ENCODE data around the gene PTPRD.

PTPRD gene

GRCh38 chr9:10054456-10054855, 558.3 kb downstream of the PTPRD start:
- DNase-seq (ENCODE audit: low read depth in 2 of 2) = no peak

- DNase-seq (ENCODE audit: low read depth in 2 of 2) = no peak
Observed at GRCh38 chr9:10052916-10053315, 559.9 kb downstream of the PTPRD start.

- DNase-seq (ENCODE audit: low read depth in 2 of 2) = no peak
Observed at GRCh38 chr9:10052181-10052580, 560.6 kb downstream of the PTPRD start.

GRCh38 chr9:10050016-10050415, 562.8 kb downstream of the PTPRD start:
- DNase-seq (ENCODE audit: low read depth in 2 of 2) = no peak

DNA sequence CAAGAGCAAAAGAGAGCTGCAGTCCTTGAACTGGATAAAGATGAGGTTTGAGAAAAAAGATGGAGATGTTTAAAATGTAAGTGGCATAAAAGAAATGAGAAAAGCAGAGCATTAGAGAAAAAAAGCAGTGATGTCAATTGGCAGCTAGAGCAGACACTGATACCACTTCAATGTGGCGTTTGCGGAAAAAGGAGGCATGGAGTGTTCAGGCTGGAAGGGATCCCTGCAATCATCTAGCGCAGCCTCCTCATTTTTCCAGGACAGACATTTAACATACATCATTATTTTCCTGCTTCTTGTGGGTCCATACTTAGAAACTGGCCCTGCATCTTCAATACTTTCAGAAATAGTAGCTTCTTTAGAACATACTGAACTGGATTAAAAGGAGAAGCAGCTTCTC, 563.8 kb downstream of the PTPRD start:
- no peak for DNase-seq (ENCODE audit: low read depth in 2 of 2)

DNA sequence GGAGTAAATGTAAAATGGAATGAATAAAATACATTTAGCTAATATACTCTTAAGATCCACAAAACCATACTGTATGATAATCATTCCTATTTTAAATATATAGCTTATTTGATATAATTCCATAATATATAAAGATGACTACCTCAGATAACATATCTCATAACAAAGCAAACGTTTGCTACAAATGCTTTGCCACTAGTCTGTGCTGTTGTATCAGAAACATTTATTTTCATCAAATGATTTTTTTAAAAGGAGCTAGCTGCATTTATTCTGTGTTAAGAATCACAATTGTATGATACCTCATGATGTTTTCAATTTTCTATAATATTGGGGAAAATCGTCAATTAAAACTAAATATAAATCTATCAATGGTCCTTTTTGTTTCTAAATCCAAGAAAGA, 567.2 kb downstream of the PTPRD start:
- no peak for DNase-seq (ENCODE audit: low read depth in 2 of 2)

DNA sequence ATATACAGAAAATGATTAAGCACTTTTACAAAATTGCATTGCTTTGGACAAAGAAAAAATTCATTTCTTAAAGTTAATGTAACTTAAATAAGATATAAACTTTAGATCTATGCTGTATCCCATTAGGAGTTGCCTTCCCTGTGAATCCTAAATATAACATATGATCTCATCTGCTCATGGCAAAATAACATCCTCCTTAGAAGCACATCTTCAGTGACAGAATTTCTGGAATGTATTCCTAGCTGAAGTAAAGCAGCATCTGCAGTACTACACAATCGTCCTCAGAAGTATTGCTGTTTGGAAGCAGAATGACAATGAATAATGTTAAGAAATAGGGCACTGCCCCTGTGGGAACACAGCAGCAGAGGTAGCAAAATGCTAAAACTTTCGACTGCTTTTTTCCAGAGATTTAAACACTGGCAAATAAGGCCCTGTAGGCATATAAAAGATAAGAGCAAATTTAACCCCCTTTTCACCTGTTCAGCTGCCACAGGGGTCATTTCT, 571.0 kb downstream of the PTPRD start:
- no peak for DNase-seq (ENCODE audit: low read depth in 2 of 2)

DNA sequence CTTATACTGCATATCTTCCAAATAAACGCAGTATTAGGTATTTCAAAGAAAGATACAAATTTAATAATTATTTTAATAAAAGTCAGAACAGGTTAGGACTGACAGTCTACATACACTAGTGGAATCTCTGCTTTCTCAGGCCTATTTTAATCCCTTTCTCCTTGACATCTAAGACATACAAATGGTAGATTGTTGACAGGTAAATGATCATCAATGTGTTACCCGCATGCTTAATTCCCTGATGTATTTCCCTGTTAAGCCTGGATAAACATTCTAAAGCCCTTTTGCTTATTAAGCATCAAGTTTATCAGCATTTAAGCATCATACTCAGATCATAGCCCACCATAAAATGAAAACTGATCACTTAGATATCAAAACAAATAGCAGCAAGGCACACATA, 576.7 kb downstream of the PTPRD start:
- no peak for DNase-seq (ENCODE audit: low read depth in 2 of 2)

DNA sequence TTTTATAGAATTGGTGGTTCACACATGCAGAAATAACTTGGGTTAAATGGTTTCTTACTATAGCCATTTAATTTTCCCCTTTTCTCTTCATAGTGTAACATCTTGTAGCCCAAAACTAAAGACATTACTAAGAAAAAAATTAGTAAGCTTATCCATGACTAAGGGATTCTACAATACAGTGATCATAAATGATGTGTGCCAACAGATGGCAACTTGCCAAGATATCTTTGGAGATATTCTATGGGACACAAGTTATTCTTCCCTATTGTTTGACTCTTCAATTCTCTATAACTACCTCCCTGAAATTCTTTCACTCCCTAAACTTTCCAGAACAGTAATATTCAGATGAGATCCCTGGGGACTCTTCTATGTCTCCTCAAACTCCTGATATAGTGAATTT, 580.6 kb downstream of the PTPRD start:
- DNase-seq (ENCODE audit: low read depth in 2 of 2) = no peak

- no peak for DNase-seq (ENCODE audit: low read depth in 2 of 2)
Observed at GRCh38 chr9:10026443-10026984, 586.3 kb downstream of the PTPRD start.

DNA sequence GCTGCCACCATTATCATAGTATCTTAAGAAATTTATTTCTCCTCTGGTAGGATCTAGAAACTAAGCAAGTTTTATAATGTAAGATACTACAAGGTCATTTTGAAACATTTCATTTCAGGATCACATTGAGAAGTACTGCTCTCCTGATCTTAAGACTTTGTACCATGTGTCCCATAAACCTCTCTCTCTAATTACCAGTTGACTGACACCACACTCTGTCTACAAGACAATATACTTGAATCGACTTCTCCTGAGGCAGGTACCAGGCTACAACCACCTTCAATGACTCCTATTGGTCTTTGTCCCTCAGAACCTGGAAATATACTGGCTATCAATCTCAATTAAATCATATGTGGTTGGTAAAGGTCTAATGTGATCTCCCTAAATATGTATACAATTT, 597.0 kb downstream of the PTPRD start:
- DNase-seq (ENCODE audit: low read depth in 2 of 2) = no peak

DNA sequence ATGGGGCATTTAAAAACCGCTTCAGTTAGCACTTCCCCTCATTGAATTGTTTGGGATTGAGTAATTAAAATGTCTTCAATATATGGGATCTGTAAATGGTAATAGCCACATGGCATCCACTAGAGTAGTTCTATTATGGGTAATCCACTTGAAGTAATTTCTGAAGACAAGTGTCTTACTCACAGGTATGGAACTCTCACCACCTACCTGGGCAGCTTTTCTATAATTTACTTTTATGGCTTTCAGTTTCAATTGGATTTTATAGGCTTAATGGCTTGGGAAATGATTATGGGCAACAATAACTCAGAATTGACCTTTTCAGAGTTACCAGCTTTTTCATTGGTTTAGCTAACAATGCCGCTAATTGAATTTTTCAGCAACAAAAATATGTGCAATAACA, 597.9 kb downstream of the PTPRD start:
- DNase-seq (ENCODE audit: low read depth in 2 of 2) = no peak

GRCh38 chr9:10009401-10009800, 603.4 kb downstream of the PTPRD start:
- no peak for DNase-seq (ENCODE audit: low read depth in 2 of 2)

GRCh38 chr9:10008101-10008799, 604.6 kb downstream of the PTPRD start:
- no peak for DNase-seq (ENCODE audit: low read depth in 2 of 2)

DNA sequence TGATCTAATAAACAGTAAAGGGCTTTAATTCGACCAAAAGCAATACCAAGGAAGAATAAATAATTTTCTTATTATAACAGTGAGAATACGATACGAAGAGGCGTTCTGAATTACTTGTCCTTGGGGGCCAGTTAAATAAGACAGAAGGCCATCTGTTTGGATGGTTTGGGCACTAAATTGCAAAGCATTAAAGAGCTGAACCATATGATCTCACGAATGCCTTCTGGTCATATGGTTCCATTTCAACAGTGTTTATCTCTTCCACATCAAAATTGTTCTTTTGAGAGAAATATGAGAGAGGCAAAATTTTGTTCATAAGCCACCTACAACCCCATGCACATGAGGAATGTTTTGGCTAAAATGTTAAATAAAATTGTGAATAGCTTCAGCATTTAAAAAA, 605.4 kb downstream of the PTPRD start:
- DNase-seq (ENCODE audit: low read depth in 2 of 2) = no peak

GRCh38 chr9:10005206-10005605, 607.6 kb downstream of the PTPRD start:
- no peak for DNase-seq (ENCODE audit: low read depth in 2 of 2)

DNA sequence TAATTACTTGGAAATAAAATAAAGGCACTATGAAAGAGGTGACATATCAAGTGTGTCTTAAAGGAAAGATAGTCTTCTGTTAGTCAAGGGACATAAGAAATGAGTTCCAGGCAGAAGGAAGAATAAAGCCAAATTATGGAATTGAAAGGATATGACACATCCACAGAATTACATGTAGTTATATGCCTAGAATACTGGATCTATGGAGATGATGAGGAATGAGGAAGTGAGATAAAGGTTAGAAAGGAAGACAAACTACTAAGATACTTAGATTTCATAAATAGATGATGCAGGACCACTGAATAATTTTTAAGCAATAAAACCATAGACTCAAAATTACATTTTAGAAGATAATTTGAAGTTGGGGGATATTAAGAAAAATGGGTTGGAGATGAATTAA, 609.8 kb downstream of the PTPRD start:
- DNase-seq (ENCODE audit: low read depth in 2 of 2) = no peak

DNA sequence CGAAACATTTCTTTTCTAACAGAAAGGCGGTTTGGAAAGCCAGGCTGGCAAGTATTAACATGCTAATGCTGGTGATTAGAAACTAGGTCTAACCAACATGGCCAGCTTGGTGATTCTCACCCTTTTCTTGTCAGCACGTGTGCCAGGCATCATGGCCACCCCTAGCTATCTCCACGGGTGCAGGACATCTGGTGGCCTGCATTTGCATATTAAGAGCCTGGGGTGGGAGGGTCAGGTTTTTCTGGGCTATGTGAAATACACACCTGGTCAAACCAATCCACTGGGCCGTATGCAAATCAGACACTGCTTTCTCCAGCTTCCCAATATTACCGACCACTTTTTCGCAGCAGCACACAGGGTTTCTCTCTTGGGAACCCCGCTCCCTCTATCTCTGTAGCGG, 612.1 kb downstream of the PTPRD start:
- no peak for DNase-seq (ENCODE audit: low read depth in 2 of 2)

DNA sequence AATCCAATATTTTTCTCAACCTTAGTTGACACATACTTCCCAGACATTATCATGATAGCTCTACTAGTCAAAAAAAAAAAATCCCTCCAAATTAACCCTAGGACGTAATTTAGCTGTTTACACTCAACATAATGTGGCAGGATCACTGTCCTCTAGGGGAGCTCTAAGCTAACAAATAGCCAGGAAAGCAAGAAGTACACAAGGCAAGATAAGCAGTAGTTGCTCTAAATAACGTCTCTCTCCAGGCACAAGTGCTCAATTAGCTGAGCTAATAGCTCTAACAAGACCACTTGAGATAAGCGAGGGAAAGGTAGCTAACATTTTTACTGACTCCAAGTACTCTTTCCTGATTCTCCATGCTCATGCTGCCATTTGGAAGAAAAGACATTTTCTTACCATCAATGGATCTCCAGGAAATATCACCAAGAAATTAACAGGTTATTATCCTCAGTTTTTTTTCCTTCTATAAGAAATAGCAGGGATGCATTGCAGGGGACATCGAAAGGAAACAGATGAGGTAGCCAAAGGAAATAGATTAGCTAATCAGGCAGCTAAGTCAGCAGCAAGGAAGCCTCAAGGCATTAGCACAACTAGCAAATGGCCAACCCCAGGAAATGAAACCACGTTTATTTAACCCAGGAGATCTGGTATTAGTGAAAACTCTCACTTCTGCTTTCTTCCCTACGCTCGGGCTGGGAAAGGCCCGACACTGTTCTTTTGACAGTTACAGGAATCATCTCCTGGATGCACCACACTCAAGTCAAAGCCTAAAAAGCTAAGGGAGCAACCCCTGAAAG, 614.1 kb downstream of the PTPRD start:
- DNase-seq (ENCODE audit: low read depth in 2 of 2) = no peak

GRCh38 chr9:9997585-9997984, 615.2 kb downstream of the PTPRD start:
- DNase-seq (ENCODE audit: low read depth in 2 of 2) = no peak

- no peak for DNase-seq (ENCODE audit: low read depth in 2 of 2)
Observed at GRCh38 chr9:9996259-9996658, 616.5 kb downstream of the PTPRD start.

DNA sequence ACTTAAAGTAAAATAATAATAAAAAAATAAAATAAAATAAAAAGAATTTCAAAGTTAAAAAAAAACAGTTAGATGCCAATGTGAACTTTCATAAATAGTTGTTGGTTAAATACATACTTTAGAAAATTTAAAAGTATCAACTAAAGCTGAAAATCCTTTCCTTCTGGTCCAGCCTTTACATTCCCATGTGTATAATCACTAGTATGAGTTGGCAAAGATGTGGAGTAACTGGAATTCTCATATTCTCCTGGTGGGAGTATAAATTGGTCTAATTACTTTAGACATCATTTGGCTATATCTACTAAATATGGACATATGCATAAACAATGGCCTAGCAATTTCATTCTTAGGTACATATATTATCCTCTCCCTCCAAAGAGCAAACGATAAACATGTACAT, 619.9 kb downstream of the PTPRD start:
- DNase-seq (ENCODE audit: low read depth in 2 of 2) = no peak

DNA sequence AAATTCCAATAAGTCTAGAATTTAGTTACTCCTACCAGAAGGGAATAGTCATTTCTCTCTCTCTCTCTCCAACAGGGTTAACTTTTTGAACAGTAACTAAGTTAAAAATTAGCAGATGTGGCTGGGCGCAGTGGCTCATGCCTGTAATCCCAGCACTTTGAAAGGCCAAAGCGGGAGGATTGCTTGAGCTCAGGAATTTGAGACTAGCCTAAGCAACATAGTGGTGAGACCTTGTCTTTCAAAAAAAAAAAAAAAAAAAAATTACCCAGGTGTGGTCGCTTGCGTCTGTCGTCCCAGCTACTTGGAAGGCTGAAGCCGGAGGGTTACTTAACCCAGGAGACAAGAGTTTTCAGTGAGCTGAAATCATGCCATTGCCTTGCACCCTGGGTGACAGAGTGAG, 639.7 kb downstream of the PTPRD start:
- DNase-seq (ENCODE audit: low read depth in 2 of 2) = no peak
